RCC 7860 (cell line): Measurements from ENCODE around the gene GTPBP10.

ENCODE experiments used
- DNase-seq: peaks from one replicate; pipeline ENCODE4 v3.0.0-alpha.2; 2015; ENCODE audit warnings: low spot score
- FAIRE-seq: peaks from 2 replicates; lab custom pipeline; 2012; peaks lifted over from hg19 to GRCh38; lab: Jason Lieb, UNC

GTPBP10 gene

DNA sequence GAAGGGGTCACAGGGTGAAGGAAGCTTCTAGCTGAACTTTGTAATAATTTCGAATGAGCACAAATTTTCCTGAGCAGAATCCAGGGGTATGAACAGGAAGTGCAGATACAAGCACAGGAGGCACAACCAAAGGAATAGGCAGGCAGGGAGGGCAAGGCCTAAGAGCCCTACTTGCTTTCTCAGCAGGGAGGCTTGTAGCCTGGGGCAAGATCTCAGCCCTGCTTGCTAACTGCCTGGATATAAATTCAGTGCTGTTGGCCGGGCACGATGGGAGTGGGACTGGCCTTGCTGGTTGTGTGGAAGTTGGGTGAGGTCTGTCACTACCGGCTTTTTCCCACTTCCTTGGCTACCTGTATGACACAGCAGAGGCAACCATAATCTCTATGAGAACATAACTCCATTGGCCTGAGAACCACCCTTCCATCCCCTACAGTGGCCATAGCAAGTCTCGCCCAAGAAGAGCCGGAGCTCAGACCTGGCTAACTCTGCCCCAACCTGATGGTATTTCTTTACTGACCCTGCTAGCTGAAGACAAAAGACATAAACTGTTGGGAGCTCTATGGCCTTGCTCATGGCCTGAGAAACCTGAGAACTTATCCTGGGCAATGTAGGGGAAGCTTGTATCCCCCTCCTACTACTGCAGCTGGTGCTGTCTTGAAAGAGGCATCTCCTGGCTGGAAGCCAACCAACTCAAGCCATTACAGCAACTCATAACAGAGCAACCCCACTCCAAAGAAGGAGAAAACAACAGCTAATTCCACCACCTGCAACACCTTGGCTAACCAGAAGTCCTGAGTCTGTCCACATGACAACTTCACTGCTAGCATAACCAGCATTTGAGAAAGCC is 84.3 kb downstream of the GTPBP10 start:
- no peak for FAIRE-seq
- DNase-seq: no peak

DNA sequence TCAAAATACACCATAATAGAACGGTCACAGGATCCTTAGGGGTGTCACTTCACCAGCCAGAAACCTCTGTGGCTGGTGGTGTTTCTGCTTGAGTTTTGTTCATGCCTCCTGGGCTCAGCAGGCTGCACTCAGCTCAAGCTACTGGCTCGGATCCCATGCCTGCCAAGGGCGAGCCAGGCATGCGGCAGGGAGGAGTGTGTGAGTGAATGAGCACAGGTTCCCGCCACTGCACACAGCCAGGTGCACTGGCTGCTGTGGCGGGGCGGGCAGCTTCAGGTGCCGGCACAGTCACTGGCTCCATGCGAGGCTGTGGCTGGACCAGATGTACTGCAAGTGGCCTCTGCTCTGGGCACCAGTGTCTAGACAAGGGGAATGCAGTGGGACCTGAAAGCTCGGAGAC is 86.2 kb downstream of the GTPBP10 start:
- FAIRE-seq (no peak), DNase-seq (no peak)

DNA sequence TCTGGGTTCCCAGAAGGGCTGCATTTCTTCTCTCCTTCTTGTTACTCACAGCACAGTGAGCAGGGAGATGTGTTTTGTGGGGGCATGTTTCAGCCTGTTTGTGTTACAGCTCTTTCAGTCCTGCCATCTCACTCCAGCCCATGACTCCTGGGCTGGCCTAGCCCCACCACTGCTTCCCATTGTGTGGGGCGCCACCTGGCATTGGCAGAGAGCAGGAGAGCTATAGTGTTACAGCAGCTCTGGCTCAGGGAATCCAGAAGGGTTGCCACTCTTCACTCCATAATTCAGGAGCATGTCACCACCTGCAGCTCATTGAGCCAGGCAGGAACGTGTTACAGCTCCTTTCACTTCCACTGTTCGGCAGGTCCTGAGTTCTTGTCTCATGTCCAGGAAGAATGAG is 86.7 kb downstream of the GTPBP10 start:
- DNase-seq (no peak), FAIRE-seq (no peak)
